Forelimb muscle (tissue), 1 donor: ENCODE measurements around the gene CYP2J2. TPM values are rescaled to one million over a fixed set of nuclear protein-coding genes. Genes with fewer than 3 reads are reported as not detected.
"Not testable (repeated sequence)": the region's sequence is repeated elsewhere in the genome, so short reads cannot be mapped to it uniquely, and the experiment has no call there.

Source experiments
- DNase-seq: peaks from one replicate; pipeline ENCODE4 v3.0.0-alpha.2; 2013; ENCODE audit warnings: low read depth
- polyA plus RNA-seq: library from polyadenylated mRNA; unstranded; fragments of 120-200 nt; gene quantifications from one replicate; pipeline ENCODE4 v1.2.1, GENCODE V29; 2013; ENCODE audit not compliant: insufficient read length

The CYP2J2 gene
- polyA plus RNA-seq = 96.4 TPM

GRCh38 chr1:59926381-59927123 lies at the start of gene CYP2J2:
Gene CYP2J2, minus strand, starts transcription at chr1:59926773. Its CDS starts 27 bp downstream, at chr1:59926746.
- no peak for DNase-seq

GRCh38 chr1:59973719-59974118 lies 47.1 kb upstream of the CYP2J2 start:
- DNase-seq = no peak

- DNase-seq = no peak
Measured at GRCh38 chr1:59972216-59972927, 45.8 kb upstream of the CYP2J2 start.

GRCh38 chr1:59971464-59971911 lies 44.9 kb upstream of the CYP2J2 start:
- no peak for DNase-seq

GRCh38 chr1:59969542-59970175 lies 43.1 kb upstream of the CYP2J2 start:
- not testable (repeated sequence) for DNase-seq

GRCh38 chr1:59968746-59969145 lies 42.2 kb upstream of the CYP2J2 start:
- not testable (repeated sequence) for DNase-seq

GRCh38 chr1:59967780-59968179 lies 41.2 kb upstream of the CYP2J2 start:
- DNase-seq = no peak

GRCh38 chr1:59967141-59967697 lies 40.6 kb upstream of the CYP2J2 start:
- no peak for DNase-seq

GRCh38 chr1:59952065-59952464 lies 25.5 kb upstream of the CYP2J2 start:
- DNase-seq = no peak

- DNase-seq = no peak
Measured at GRCh38 chr1:59949648-59950047, 23.1 kb upstream of the CYP2J2 start.

GRCh38 chr1:59948990-59949389 lies 22.4 kb upstream of the CYP2J2 start:
- DNase-seq = no peak

GRCh38 chr1:59947047-59947938 lies 20.7 kb upstream of the CYP2J2 start:
- DNase-seq = no peak

- DNase-seq = no peak
Measured at GRCh38 chr1:59945790-59946189, 19.2 kb upstream of the CYP2J2 start.

GRCh38 chr1:59939393-59939792 lies 12.8 kb upstream of the CYP2J2 start:
- no peak for DNase-seq

GRCh38 chr1:59937636-59938210 lies 11.2 kb upstream of the CYP2J2 start:
- no peak for DNase-seq

GRCh38 chr1:59936358-59936821 lies 9.8 kb upstream of the CYP2J2 start:
- DNase-seq = no peak

- DNase-seq = no peak
Measured at GRCh38 chr1:59928996-59929395, 2.4 kb upstream of the CYP2J2 start.

GRCh38 chr1:59927213-59927612 lies 640 bp upstream of the CYP2J2 start:
- DNase-seq = no peak

GRCh38 chr1:59924653-59925052 lies 1.9 kb downstream of the CYP2J2 start:
- no peak for DNase-seq

GRCh38 chr1:59921258-59921899 lies 5.2 kb downstream of the CYP2J2 start:
- DNase-seq = not testable (repeated sequence)
